Upper lobe of left lung (tissue), 6 donors: ENCODE measurements around the gene FBXO10. TPM values are rescaled to one million over a fixed set of nuclear protein-coding genes. Genes with fewer than 3 reads are reported as not detected.
A peak's percentile ranks its signal among the peaks of the same experiment; 100 is the strongest.

Experiments used
- ATAC-seq, 2 donors: fragments of 200-7000 bp; cut with Tn5 transposase; one replicate each; pipeline ENCODE4 v1.9.1; 2022; ENCODE audit warnings: mild to moderate bottlenecking in 2 of 2, moderate library complexity in 2 of 2; ENCODE audit not compliant: low FRiP score in 2 of 2
- DNase-seq, 2 donors: peaks; one replicate each; pipeline ENCODE4 v3.0.0-alpha.2; 2019 to 2020
- H3K27ac ChIP-seq, 4 donors: fragments of 200-600 bp; sonication (generic); one replicate each; pipeline ENCODE4 v1.5.1; 2016 to 2019
- H3K27me3 ChIP-seq, 4 donors: fragments of 200-600 bp; sonication (generic); one replicate each; pipeline ENCODE4 v1.5.1; 2017 to 2019
- H3K36me3 ChIP-seq, 4 donors: fragments of 200-600 bp; sonication (generic); one replicate each; pipeline ENCODE4 v1.5.1; 2016 to 2019
- H3K4me1 ChIP-seq, 4 donors: fragments of 200-600 bp; sonication (generic); one replicate each; pipeline ENCODE4 v1.5.1; 2018 to 2019
- H3K4me3 ChIP-seq, 4 donors: fragments of 200-600 bp; sonication (generic); one replicate each; pipeline ENCODE4 v1.5.1; 2017 to 2019; ENCODE audit warnings: mild to moderate bottlenecking in 2 of 4, moderate library complexity in 1 of 4
- H3K9me3 ChIP-seq, 4 donors: fragments of 200-600 bp; sonication (generic); one replicate each; pipeline ENCODE4 v1.5.1; 2018 to 2019
- EP300 ChIP-seq, 4 donors: sonication (generic); formaldehyde crosslinking; IDR thresholded peaks; one replicate each; pipeline ENCODE4 v1.5.1; 2017; ENCODE audit warnings: antibody characterized with exemption in 4 of 4, control low read depth in 2 of 4
- POLR2A ChIP-seq, 4 donors: fragments of 450-650 bp; IDR thresholded peaks; one replicate each; pipeline ENCODE4 v1.5.1; 2016 to 2017; ENCODE audit warnings: antibody characterized with exemption in 4 of 4, mild to moderate bottlenecking in 2 of 4
- POLR2AphosphoS5 ChIP-seq, 2 donors: sonication (generic); formaldehyde crosslinking; IDR thresholded peaks; one replicate each; pipeline ENCODE4 v1.5.1; 2017; ENCODE audit warnings: antibody characterized with exemption in 2 of 2
- WGBS, 2 donors: methylation state at CpG; one replicate each; pipeline ENCODE4 v1.1.5; 2017 to 2018; 5-methylcytosine and 5-hydroxymethylcytosine counted together
- total RNA-seq, 6 donors: library from RNA; depleted of rRNA in 4 of 6; stranded (reverse); fragments of >200 nt in 4 of 6; gene quantifications; one replicate each; pipeline versions ENCODE4 v1.1.0 to v1.2.1, GENCODE V29; 2016 to 2021
- TF ChIP-seq, protein P1 (sequence below), 6 experiments: fragments of 450-650 bp in 4 of 6; fragments of 200-600 bp in 2 of 6; sonication (generic) in 2 of 6; IDR thresholded peaks; one replicate each; pipeline ENCODE4 v1.5.1; 2016 to 2019; ENCODE audit warnings: antibody characterized with exemption in 6 of 6
- donor health status: DM: no; HTN: no; CAD: no; lungs with moderate emphysema.
- donor health status: DM: no; HTN: yes; CAD: no; lungs with severe emphysema.

The FBXO10 gene
- total RNA-seq, 6 donors from 2014 or later: 7.9 to 13.4 (median 8.7) TPM

DNA sequence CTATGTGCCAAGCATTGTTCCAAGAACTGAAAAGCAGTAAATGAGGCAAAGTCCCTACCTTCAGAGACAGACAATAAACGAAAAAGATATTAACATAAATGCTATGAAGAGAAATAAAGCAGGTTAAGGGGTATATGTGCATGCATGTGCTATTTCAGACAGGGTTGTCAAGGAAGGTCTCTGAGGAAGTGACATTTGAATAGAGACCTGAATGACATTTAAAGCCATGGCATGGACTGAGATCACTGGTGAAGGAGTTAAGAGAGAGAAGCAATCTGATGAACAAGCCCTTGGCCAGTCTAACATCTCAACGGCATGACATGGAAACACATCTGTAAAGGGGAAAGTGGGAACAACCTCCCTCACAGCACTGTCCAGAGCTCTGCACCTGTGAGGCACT lies 14.5 kb downstream of the FBXO10 start:
- Histone ChIP-seq H3K4me3 (no peak overlapping the region), H3K4me1 (no peaks in the 10 kb centered on the region), H3K27me3 (no peaks in the 10 kb centered on the region), H3K36me3 (no peaks in the 10 kb centered on the region), H3K27ac (no peak overlapping the region), H3K9me3 (peaks cover 0 to 6% (median 0%) of the 10 kb centered on the region in 4 donors)
- TF ChIP-seq, protein P1, sequence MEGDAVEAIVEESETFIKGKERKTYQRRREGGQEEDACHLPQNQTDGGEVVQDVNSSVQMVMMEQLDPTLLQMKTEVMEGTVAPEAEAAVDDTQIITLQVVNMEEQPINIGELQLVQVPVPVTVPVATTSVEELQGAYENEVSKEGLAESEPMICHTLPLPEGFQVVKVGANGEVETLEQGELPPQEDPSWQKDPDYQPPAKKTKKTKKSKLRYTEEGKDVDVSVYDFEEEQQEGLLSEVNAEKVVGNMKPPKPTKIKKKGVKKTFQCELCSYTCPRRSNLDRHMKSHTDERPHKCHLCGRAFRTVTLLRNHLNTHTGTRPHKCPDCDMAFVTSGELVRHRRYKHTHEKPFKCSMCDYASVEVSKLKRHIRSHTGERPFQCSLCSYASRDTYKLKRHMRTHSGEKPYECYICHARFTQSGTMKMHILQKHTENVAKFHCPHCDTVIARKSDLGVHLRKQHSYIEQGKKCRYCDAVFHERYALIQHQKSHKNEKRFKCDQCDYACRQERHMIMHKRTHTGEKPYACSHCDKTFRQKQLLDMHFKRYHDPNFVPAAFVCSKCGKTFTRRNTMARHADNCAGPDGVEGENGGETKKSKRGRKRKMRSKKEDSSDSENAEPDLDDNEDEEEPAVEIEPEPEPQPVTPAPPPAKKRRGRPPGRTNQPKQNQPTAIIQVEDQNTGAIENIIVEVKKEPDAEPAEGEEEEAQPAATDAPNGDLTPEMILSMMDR (IDR thresholded peaks at IDR 0.05): no peak
- TF ChIP-seq POLR2A (IDR thresholded peaks at IDR 0.05) (no peak), POLR2AphosphoS5 (IDR thresholded peaks at IDR 0.05) (no peak), EP300 (IDR thresholded peaks at IDR 0.05) (no peak)
- no peak for ATAC-seq
- no peak for DNase-seq
- WGBS, 2 donors: 93 to 95% methylated on average over 2 of the region's 2 CpGs

DNA sequence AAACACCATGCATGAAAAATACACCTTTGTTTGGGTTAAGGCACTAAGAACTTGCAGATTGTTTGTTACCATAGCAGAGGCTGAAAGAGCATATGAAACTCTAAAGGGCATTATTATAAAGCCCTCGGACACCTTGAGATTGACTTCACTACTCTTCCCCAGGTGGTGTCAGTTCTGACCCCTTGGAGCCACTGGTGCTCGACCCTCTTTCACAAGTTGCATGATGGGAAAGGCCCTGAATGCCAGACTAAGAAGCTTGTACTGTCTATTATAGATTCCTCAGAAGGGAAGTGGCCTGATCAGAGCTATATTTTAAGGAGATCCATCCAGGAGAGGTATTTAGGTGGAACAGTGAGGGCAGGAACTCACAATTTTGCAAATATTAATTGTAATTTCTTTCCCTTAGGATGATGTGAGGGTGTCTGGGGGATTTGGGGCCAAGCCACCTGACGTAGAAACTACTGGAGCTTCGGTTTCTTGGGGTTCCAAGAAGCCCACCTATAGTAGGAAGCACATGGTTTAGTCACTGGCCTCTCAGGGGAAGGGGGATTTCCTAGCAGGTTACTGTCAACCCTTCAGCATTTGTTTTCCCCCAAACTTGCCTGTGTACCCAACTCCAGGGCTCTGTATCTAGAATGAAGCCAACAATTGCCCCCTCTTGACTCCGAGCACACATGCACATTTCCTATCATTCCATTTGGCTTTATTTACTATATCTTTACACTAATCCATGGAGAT lies 16.2 kb downstream of the FBXO10 start:
- no peaks in the 10 kb centered on the region for H3K4me1 ChIP-seq
- ATAC-seq: no peak
- no peaks in the 10 kb centered on the region for H3K36me3 ChIP-seq
- DNase-seq: no peak
- WGBS, 2 donors: 88 to 96% methylated on average over 5 of the region's 5 CpGs
- TF ChIP-seq POLR2AphosphoS5 (IDR thresholded peaks at IDR 0.05) (no peak), POLR2A (IDR thresholded peaks at IDR 0.05) (no peak), EP300 (IDR thresholded peaks at IDR 0.05) (no peak)
- TF ChIP-seq, protein P1 (IDR thresholded peaks at IDR 0.05): no peak
- H3K9me3 ChIP-seq: peaks cover 0 to 6% (median 0%) of the 10 kb centered on the region in 4 donors
- H3K4me3 ChIP-seq: no peak overlapping the region
- no peaks in the 10 kb centered on the region for H3K27me3 ChIP-seq
- no peak overlapping the region for H3K27ac ChIP-seq

DNA sequence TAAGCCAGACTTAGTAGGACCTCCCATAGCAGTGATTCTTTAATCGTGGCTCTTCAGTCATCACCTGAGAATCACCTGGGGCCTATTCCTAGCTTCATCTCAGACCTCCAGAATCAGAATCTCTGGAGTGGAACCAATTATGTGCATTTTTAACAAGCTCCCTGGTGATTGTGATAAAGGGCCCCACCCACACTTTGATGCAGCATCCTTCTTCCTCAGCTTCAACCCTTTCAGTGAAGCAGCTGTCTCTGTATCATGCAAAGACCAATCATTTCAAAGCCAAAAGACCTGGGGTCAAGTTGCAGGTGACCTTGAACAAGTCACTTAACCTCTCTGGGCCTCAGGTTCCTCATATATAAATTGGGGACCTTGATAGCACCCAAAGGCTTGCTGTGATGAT lies 17.1 kb downstream of the FBXO10 start:
- Histone ChIP-seq H3K27ac (no peak overlapping the region), H3K4me1 (no peaks in the 10 kb centered on the region), H3K36me3 (no peaks in the 10 kb centered on the region), H3K9me3 (peaks cover 0 to 4% (median 0%) of the 10 kb centered on the region in 4 donors), H3K27me3 (no peaks in the 10 kb centered on the region), H3K4me3 (no peak overlapping the region)
- DNase-seq: no peak
- TF ChIP-seq POLR2A (IDR thresholded peaks at IDR 0.05) (no peak), POLR2AphosphoS5 (IDR thresholded peaks at IDR 0.05) (no peak), EP300 (IDR thresholded peaks at IDR 0.05) (no peak)
- WGBS, 2 donors: 80 to 91% methylated on average over 1 of the region's 1 CpG
- no peak for ATAC-seq

DNA sequence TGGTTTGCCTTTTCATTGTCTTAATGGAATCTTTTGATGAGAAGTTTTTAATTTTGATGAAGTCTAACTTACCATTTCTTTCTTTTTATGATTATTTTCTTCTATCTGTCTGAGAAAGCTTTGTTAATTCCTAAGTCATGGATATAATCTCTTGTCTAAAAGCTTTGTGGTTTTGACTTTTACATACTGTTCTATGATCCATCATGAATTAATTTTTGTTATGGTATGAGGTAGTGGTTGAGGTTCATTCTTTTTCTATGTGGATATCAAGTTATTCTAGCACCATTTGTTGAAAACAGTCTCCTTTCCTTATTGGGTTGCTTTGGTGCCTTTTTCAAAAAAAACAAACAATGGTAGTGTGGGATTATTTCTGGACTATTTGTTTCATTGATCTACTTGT lies 20.4 kb downstream of the FBXO10 start:
- Histone ChIP-seq H3K27ac (no peak overlapping the region), H3K36me3 (no peaks in the 10 kb centered on the region), H3K4me3 (no peak overlapping the region), H3K9me3 (no peaks in the 10 kb centered on the region), H3K27me3 (no peaks in the 10 kb centered on the region), H3K4me1 (no peaks in the 10 kb centered on the region)
- no peak for TF ChIP-seq POLR2A (IDR thresholded peaks at IDR 0.05)
- ATAC-seq: no peak
- no peak for DNase-seq

DNA sequence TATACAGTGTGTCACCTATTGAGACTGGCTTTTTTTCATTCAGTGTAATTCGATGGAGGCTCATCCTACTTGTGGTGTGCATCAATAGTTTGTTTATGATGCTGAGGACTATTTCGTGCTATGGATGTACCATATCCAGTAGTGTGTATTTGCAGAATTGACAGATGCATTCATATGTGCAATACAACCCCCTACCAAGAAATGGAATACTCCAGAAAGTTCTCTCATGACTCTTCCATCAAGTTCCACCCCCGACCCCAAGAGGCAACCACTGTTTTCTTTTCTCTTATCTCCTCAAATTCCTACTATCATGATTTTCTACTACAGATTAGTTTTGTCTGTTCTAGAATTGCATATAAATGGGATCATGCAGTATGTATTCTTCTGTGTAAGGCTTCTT lies 21.9 kb downstream of the FBXO10 start:
- H3K27me3 ChIP-seq: no peaks in the 10 kb centered on the region
- TF ChIP-seq POLR2A (IDR thresholded peaks at IDR 0.05) (no peak), POLR2AphosphoS5 (IDR thresholded peaks at IDR 0.05) (no peak), EP300 (IDR thresholded peaks at IDR 0.05) (no peak)
- TF ChIP-seq, protein P1 (IDR thresholded peaks at IDR 0.05): no peak
- no peaks in the 10 kb centered on the region for H3K4me1 ChIP-seq
- H3K36me3 ChIP-seq: no peaks in the 10 kb centered on the region
- ATAC-seq (no peak), DNase-seq (no peak)
- 91 to 92% methylated on average over 3 of the region's 3 CpGs for WGBS, 2 donors
- no peak overlapping the region for H3K27ac ChIP-seq
- no peak overlapping the region for H3K4me3 ChIP-seq
- H3K9me3 ChIP-seq: no peaks in the 10 kb centered on the region

DNA sequence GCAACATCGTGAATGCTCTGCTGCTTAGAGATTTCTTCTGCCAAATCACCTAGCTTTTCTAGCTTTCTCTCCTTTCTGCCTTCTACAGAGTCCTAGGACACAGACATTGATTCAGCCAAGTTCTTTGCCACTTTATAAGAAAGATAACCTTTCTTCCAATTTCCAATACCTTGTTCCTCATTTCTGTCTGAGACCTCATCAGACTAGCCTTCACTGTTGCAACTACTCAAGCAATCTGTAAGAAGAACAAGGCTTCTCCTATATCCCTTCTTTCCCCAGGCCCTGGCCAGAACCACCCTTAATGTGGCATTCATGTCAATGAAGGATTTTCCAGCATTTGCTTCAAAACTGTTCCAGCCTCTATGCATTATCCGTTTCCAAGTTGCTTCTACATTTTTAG lies 24.3 kb downstream of the FBXO10 start:
- ATAC-seq: peak in 1 of 2 donors; percentile 38

More for the DNA sequence above, 24.3 kb downstream of the FBXO10 start:
- no peak overlapping the region for H3K4me3 ChIP-seq
- no peak for DNase-seq
- TF ChIP-seq POLR2AphosphoS5 (IDR thresholded peaks at IDR 0.05) (no peak), POLR2A (IDR thresholded peaks at IDR 0.05) (no peak), EP300 (IDR thresholded peaks at IDR 0.05) (no peak)
- TF ChIP-seq, protein P1 (IDR thresholded peaks at IDR 0.05): no peak
- no peak overlapping the region for H3K27ac ChIP-seq
- H3K36me3 ChIP-seq: no peaks in the 10 kb centered on the region
- no peaks in the 10 kb centered on the region for H3K4me1 ChIP-seq
- no peaks in the 10 kb centered on the region for H3K9me3 ChIP-seq
- no peaks in the 10 kb centered on the region for H3K27me3 ChIP-seq
- 93 to 94% methylated on average over 2 of the region's 2 CpGs for WGBS, 2 donors
